Ishikawa (cell line): ENCODE results near the gene MTERF4.

Source experiments
- CEBPB ChIP-seq: IDR thresholded peaks from 2 replicates; pipeline ENCODE4 v1.6.1; 2012
- EGR1 ChIP-seq: IDR thresholded peaks from 2 replicates; pipeline ENCODE4 v1.6.1; 2012
- EP300 ChIP-seq: IDR thresholded peaks from 2 replicates; pipeline ENCODE4 v1.6.1; 2012; ENCODE audit warnings: borderline replicate concordance
- FOXM1 ChIP-seq: IDR thresholded peaks from 2 replicates; pipeline ENCODE4 v1.6.1; 2012; ENCODE audit warnings: low read depth, borderline replicate concordance
- MAX ChIP-seq: IDR thresholded peaks from 2 replicates; pipeline ENCODE4 v1.6.1; 2012
- RAD21 ChIP-seq: IDR thresholded peaks from 2 replicates; pipeline ENCODE4 v1.6.1; 2012; ENCODE audit warnings: low read depth
- REST ChIP-seq: IDR thresholded peaks from 2 replicates; pipeline ENCODE4 v1.6.1; 2012; ENCODE audit warnings: low read depth, mild to moderate bottlenecking
- TAF1 ChIP-seq: IDR thresholded peaks from 2 replicates; pipeline ENCODE4 v1.6.1; 2012; ENCODE audit warnings: low read depth, mild to moderate bottlenecking
- TEAD4 ChIP-seq: IDR thresholded peaks from 2 replicates; pipeline ENCODE4 v1.6.1; 2012
- YY1 ChIP-seq: IDR thresholded peaks from 2 replicates; pipeline ENCODE4 v1.6.1; 2012; ENCODE audit warnings: low read depth
- ZBTB7A ChIP-seq: IDR thresholded peaks from 2 replicates; pipeline ENCODE4 v1.6.1; 2012; ENCODE audit warnings: low read depth
- TF ChIP-seq, protein P1 (sequence below): IDR thresholded peaks from 2 replicates; pipeline ENCODE4 v1.6.1; 2012

GRCh38 chr2:241128266-241128665 lies 26.2 kb upstream of the MTERF4 start:
- TF ChIP-seq EGR1 (no peak), MAX (no peak), FOXM1 (no peak), EP300 (no peak), TEAD4 (no peak), CEBPB (no peak), REST (no peak), RAD21 (no peak), TAF1 (no peak), YY1 (no peak), ZBTB7A (no peak)
- TF ChIP-seq, protein P1, sequence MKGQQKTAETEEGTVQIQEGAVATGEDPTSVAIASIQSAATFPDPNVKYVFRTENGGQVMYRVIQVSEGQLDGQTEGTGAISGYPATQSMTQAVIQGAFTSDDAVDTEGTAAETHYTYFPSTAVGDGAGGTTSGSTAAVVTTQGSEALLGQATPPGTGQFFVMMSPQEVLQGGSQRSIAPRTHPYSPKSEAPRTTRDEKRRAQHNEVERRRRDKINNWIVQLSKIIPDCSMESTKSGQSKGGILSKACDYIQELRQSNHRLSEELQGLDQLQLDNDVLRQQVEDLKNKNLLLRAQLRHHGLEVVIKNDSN, result no peak
